Endothelial cell of umbilical vein (primary cell): Measurements from ENCODE around the gene NEXN. TPM values are rescaled to one million over a fixed set of nuclear protein-coding genes. Genes with fewer than 3 reads are reported as not detected.

Experiments used
- Bru-seq: library from RNA; stranded (reverse); fragments of 400-500 nt; gene quantifications from one replicate; lab custom pipeline; 2021; lab: Mats Ljungman, UMichigan
- BruChase-seq, 2 experiments: library from RNA; stranded (reverse); fragments of 400-500 nt; gene quantifications; one replicate each; lab custom pipeline; 2021; lab: Mats Ljungman, UMichigan
- BruUV-seq: library from RNA; stranded (reverse); fragments of 400-500 nt; replicated peaks from 2 replicates; lab custom pipeline; 2021; lab: Mats Ljungman, UMichigan
- CTCF ChIA-PET: fragments of 300-600, 350-600 bp; sonication (Branson Sonifier 250); formaldehyde crosslinking; loops from one replicate; lab custom pipeline; 2021; ENCODE audit warnings: antibody characterized with exemption, inconsistent platforms; lab: Charles Lee
- POLR2A ChIA-PET: fragments of 300-600, 350-600 bp; sonication (Branson Sonifier 250); formaldehyde crosslinking; loops from one replicate; lab custom pipeline; 2021; ENCODE audit warnings: antibody characterized with exemption, inconsistent platforms; lab: Charles Lee
- DNase-seq: peaks from one replicate; pipeline ENCODE4 v3.0.0-alpha.2; 2011; ENCODE audit warnings: low read depth, low spot score
- FAIRE-seq: peaks from 2 replicates; lab custom pipeline; 2011; peaks lifted over from hg19 to GRCh38; lab: Jason Lieb, UNC
- H2AFZ ChIP-seq: 2 replicates; pipeline ENCODE4 v1.6.0; 2012; ENCODE audit warnings: low read depth, low read length, control low read depth, inconsistent platforms
- H3K27ac ChIP-seq: 2 replicates; pipeline ENCODE4 v1.5.1; 2011; ENCODE audit warnings: low read depth, mild to moderate bottlenecking, control low read depth, low read length, moderate library complexity; ENCODE audit not compliant: insufficient read depth
- H3K27me3 ChIP-seq, 2 experiments: 2 replicates each; pipeline versions ENCODE4 v1.6.0 to v1.6.1; 2011; ENCODE audit warnings: low read length in 2 of 2, mixed read lengths in 1 of 2; ENCODE audit not compliant: control insufficient read depth in 2 of 2, insufficient read depth in 2 of 2
- H3K36me3 ChIP-seq, 2 experiments: 2 replicates in 1 of 2; 3 replicates in 1 of 2; pipeline ENCODE4 v1.5.1; 2011; ENCODE audit warnings: low read length in 2 of 2, mild to moderate bottlenecking in 1 of 2, moderate library complexity in 1 of 2; ENCODE audit not compliant: control insufficient read depth in 2 of 2, insufficient read depth in 2 of 2; ENCODE audit errors: extremely low read depth in 1 of 2
- H3K4me1 ChIP-seq: 3 replicates; pipeline ENCODE4 v1.5.1; 2011; ENCODE audit warnings: mild to moderate bottlenecking, low read length; ENCODE audit not compliant: control insufficient read depth, insufficient read depth; ENCODE audit errors: extremely low read depth
- H3K4me2 ChIP-seq: 2 replicates; pipeline ENCODE4 v1.6.1; 2011; ENCODE audit warnings: low read length, control low read depth, mixed read lengths; ENCODE audit not compliant: insufficient read depth
- H3K4me3 ChIP-seq, 3 experiments: fragments of 200-600 bp in 1 of 3; sonication (generic), shearing (Covaris generic) in 1 of 3; replicated peaks in 1 of 3; 2 replicates each; pipeline ENCODE4 v1.5.1; 2011 to 2016; ENCODE audit warnings: control low read depth in 3 of 3, low read length in 3 of 3, mild to moderate bottlenecking in 2 of 3, inconsistent platforms in 1 of 3, low read depth in 1 of 3, moderate library complexity in 1 of 3; ENCODE audit not compliant: insufficient read depth in 1 of 3
- H3K79me2 ChIP-seq: 2 replicates; pipeline ENCODE4 v1.6.0; 2012; ENCODE audit warnings: low read length, inconsistent platforms; ENCODE audit not compliant: control insufficient read depth, insufficient read depth
- H3K9ac ChIP-seq: replicated peaks from 2 replicates; pipeline ENCODE3; 2011; ENCODE audit warnings: low read length, control low read depth; ENCODE audit not compliant: insufficient read depth; ENCODE audit errors: extremely low read depth
- H3K9me1 ChIP-seq: replicated peaks from 3 replicates; pipeline ENCODE4 v1.6.0; 2011; ENCODE audit warnings: mild to moderate bottlenecking, low read length; ENCODE audit not compliant: control insufficient read depth, insufficient read depth; ENCODE audit errors: extremely low read depth
- H3K9me3 ChIP-seq: replicated peaks from 2 replicates; pipeline ENCODE4 v1.5.1; 2012; ENCODE audit warnings: low read length, inconsistent platforms; ENCODE audit not compliant: control insufficient read depth, insufficient read depth
- H4K20me1 ChIP-seq: replicated peaks from 2 replicates; pipeline ENCODE3; 2011; ENCODE audit warnings: mild to moderate bottlenecking, low read length; ENCODE audit not compliant: control insufficient read depth, insufficient read depth; ENCODE audit errors: extremely low read depth
- CTCF ChIP-seq, 2 donors: IDR thresholded peaks; 1 replicate in 1 of 2; 2 replicates in 1 of 2; pipeline ENCODE4 v1.5.1; 2011; ENCODE audit warnings: low read length in 2 of 2, mild to moderate bottlenecking in 2 of 2, moderate library complexity in 2 of 2, control low read depth in 1 of 2, inconsistent platforms in 1 of 2, low read depth in 1 of 2; ENCODE audit not compliant: insufficient read depth in 1 of 2; ENCODE audit errors: extremely low read depth in 1 of 2
- POLR2AphosphoS5 ChIP-seq: IDR thresholded peaks from 2 replicates; pipeline ENCODE4 v1.6.1; 2012; ENCODE audit warnings: low read depth, mild to moderate bottlenecking, control low read depth, low read length, moderate library complexity; ENCODE audit not compliant: insufficient read depth
- dilution Hi-C: fragments of 300-500 bp; cut with MboI; formaldehyde crosslinking; loops from one replicate; pipeline ENCODE4 v1.15.0; 2019; ENCODE audit warnings: low sequenced_read_pairs; ENCODE audit not compliant: extremely low pct_ligation_motif_present
- intact Hi-C: fragments of 100-400 bp; cut with micrococcal nuclease; formaldehyde crosslinking; loops from one replicate; pipeline ENCODE4 v1.10.0; 2022
- long read RNA-seq: library from polyadenylated mRNA; stranded (forward); transcript quantifications from one replicate; pipeline ENCODE4 v2.0.0, GENCODE V29; 2021
- polyA minus RNA-seq, 3 experiments: library from RNA; depleted of rRNA, polyadenylated mRNA; stranded (reverse); fragments of >200 nt; gene quantifications; 1 replicate in 1 of 3; 2 replicates in 2 of 3; pipeline ENCODE4 v1.2.3, GENCODE V29; 2011
- polyA plus RNA-seq, 4 experiments: library from polyadenylated mRNA; depleted of rRNA in 3 of 4; stranded (reverse) in 3 of 4; unstranded in 1 of 4; fragments of >200 nt; gene quantifications; 2 replicates each; pipeline versions ENCODE4 v1.2.1 to v1.2.3, GENCODE V29; 2011 to 2012; ENCODE audit warnings: missing spikeins in 1 of 4
- total RNA-seq: library from RNA; stranded (reverse); gene quantifications from 2 replicates; pipeline ENCODE4 v1.2.3, GENCODE V29; 2021

NEXN gene
- total RNA-seq (11.7 and 14.2 TPM in 2 replicates), polyA plus RNA-seq (0.89 and 1.0 TPM in 2 replicates), polyA minus RNA-seq (1.7 and 3.0 TPM in 2 replicates), Bru-seq, nascent RNA (percentile 80 among the genes with signal in this experiment), BruChase-seq, experiment 1, labeled RNA remaining after a 6-hour chase (percentile 80 among the genes with signal in this experiment), BruChase-seq, experiment 2, labeled RNA remaining after a 2-hour chase (percentile 77 among the genes with signal in this experiment)
- 3.3 and 4.1 TPM in 2 replicates for polyA plus RNA-seq (2011; cell fraction: cytosol; rRNA removed)
- polyA plus RNA-seq (2011; cell fraction: nucleus; rRNA removed) = 11.8 and 17.8 TPM in 2 replicates
- polyA plus RNA-seq (2012) = 29.7 and 32.6 TPM in 2 replicates
- polyA minus RNA-seq (2011; cell fraction: cytosol; rRNA and poly(A)+ RNA removed) = not detected
- polyA minus RNA-seq (2011; cell fraction: nucleus; rRNA and poly(A)+ RNA removed) = 8.8 and 12.7 TPM in 2 replicates
- long read RNA-seq, transcript NEXN-201 (12 exons, 3,195 nt) = major isoform, 16 of 46 reads
- long read RNA-seq, partial matches to known transcripts = 11 of 46 reads
- long read RNA-seq, other reads (novel, unspliced or antisense) = 18 of 46 reads

GRCh38 chr1:77888081-77888780, at the start of gene NEXN:
NEXN (plus strand) TSS chr1:77888624; CDS start chr1:77916107, 27,483 bp downstream.
- Histone ChIP-seq H3K4me1 (peaks cover 19% of the 10 kb centered on the region), H3K79me2 (peaks cover 40% of the 10 kb centered on the region), H3K27me3 (no peaks in the 10 kb centered on the region), H4K20me1 (no peaks in the 10 kb centered on the region), H2AFZ (peak within 1 kb of the TSS; percentile 82), H3K9ac (peak within 1 kb of the TSS; percentile 95), H3K9me3 (no peaks in the 10 kb centered on the region), H3K9me1 (no peaks in the 10 kb centered on the region), H3K36me3 (no peaks in the 10 kb centered on the region), H3K27ac (peak within 1 kb of the TSS; percentile 96), H3K4me3 (peak within 1 kb of the TSS; percentile 85 to 96 (median 88)), H3K4me2 (peak within 1 kb of the TSS; percentile 99)
- dilution Hi-C loops (no loop called here), intact Hi-C loops (loop anchor here (1.0 to 5.0 kb wide), 5 partner anchors 29 to 214 kb away; partner anchors contain the start of gene ZZZ3)
- BruUV-seq = no TSS peak
- DNase-seq = peak; percentile 80
- ChIA-PET POLR2A (interaction anchor here (0.6 to 1.3 kb wide), 3 partner anchors 12 to 55 kb away, joined by 3 to 4 read pairs (median 3); no protein-coding TSS in a partner anchor), CTCF (interaction anchor here (0.9 to 1.9 kb wide), 6 partner anchors 10 to 117 kb away, joined by 3 to 8 read pairs (median 4); partner anchors contain the start of gene DNAJB4)
- peak; percentile 82 for FAIRE-seq
- TF ChIP-seq CTCF (IDR thresholded peaks at IDR 0.05; ENCODE audit: extremely low read depth in 1 of 2, insufficient read depth in 1 of 2, low read depth in 1 of 2, low read length in 2 of 2) (no peak), POLR2AphosphoS5 (peak; percentile 45)
